Stimulated activated CD8-positive, alpha-beta memory T cell treated with anti-CD3 and anti-CD28 coated beads, Interleukin-7, amount 100 ng/mL, for 48 hours (primary cell): ENCODE data around the gene IMPDH1.

Source experiments
- DNase-seq, 2 donors: peaks; one replicate each; pipeline ENCODE4 v3.0.0-alpha.2; 2020; ENCODE audit warnings: low read depth in 1 of 2; ENCODE audit errors: extremely low read depth in 1 of 2

Gene IMPDH1

DNA sequence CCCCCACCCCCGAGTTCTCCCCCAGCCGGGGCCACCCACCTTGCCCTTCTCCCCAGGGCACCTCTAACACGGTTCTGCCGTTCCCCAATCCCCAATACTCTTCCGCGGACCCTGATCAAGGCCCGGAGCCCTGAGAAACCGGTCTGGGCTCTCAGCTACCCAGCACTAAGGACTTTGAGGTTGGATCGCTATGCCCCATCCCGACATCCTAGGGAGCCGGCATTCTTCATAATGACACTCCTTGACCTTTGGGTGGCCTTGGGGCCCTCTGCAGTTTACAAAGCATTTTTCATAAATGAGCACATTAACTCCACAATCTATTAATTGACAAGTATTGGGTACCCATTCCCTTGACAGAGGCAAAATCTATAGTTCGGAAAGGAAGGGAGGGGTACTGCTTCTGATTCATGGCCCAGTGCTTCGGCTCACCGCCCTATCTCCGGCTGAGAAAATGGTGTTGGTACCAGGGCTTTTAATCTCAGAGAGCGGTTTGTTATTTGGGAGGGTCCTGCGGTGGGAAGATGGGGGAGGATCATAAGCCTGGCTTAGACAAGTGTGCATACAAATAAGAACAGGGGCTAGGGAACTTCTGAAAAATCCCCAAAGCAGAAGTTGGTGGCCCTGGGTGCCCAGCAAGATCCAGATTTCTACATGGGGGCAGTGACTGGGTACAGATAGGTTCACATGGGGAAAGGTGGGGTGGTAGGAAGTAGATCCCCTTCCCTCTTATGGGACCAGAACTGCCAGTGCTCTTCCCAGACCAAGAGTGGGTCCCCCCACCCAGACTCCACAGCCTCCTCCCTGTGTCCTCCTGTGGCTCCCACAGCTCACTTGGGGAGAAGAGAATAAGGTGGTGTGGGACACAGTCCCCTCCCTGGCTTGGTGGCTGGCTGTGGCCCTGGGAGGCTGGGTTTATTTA lies 3.2 kb downstream of the IMPDH1 start:
- DNase-seq, result no peak

DNA sequence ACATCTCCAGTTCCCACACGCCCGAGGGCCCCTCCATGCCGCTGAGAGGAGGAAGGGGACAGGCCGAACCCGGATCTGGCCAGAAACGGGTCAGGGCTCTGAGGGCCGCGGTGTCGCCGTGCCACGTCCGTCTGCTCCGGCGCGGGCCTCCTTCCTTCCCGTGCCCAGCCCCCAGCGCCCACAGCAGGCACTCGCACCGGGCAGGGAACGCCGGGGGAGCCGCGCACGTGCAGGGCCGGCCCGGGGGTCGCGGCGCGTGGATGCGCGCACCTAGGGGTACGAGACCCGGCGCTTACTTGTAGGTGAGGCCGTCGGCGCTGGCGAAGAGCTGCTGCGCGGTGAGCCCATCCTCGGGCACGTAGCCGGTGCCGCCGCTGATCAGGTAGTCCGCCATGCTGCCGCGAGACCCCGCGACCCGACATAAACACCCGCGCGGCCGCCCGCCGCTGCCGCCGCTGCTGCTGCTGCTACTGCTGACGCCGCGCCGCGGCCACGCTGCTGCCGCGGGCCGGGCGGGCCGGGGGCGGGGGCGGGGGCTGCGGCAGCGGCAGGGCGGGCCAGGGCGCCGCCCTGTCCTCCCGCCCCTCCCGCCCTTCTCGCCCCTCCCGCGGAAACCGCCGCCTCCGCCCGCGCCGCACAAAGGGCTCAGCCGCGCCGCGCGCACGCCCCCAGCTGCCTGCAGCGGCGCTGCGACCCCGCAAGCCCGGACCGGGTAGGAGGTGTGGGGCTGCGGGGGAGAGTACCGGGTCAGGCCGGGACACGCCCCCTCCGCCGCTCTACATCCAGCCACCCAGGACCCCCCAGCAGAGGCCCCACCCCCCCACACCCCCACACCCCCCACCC lies 4.1 kb downstream of the IMPDH1 start:
- peak; percentile 26 to 36 for DNase-seq

DNA sequence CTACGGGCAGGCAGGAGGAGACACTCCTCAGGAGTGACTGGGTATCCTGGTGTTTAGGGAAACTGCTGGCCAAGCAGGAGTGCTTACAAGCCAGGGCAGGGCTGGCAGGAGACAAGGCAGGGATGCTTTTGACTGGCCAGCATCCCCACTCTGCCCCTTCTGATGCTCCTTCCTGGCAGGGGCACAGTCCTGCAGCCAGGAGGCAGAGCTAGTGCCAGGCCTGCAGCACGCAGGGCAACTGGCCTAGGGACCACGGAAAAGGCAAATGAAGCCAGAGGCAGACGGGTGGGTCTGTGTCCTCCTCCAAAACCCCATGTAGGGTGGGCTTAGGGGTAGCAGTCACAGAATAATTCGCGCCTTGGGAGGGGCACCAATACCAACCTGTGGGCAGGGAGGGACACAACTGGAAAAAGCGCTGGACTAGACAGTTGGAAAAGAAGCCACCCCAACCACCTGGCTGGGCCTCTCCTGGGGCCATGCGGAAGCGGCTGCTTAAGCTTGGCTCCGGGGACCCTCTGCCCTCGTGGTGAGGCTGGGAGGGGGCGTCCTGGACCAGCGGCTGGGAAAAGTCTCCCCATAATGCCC lies 4.8 kb downstream of the IMPDH1 start:
- no peak for DNase-seq

DNA sequence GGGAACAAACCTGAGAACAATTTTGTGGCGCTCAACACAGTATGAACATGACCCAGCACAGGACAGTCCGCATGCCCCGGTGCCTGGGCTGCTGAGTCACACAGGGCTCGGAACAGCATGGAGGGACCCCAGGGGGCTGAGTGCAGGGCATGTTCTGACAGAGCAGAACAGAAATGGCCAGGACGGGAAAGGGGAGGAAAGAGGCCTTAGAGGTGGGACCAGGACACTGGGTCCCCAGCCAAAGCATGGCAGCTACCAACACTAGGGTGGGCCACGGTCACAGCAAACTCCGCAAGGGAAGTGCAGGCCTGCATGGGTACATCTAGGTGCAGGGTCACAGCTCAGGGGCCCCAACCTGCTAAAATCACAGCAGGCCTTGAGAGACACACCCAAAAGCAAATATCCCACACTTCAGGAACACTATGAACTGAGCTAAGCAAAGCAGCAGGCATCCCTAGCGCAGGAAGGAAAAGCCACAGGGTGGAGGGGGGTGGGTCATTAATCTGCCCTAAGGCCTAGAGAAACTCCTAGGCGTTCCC lies 5.6 kb downstream of the IMPDH1 start:
- no peak for DNase-seq

DNA sequence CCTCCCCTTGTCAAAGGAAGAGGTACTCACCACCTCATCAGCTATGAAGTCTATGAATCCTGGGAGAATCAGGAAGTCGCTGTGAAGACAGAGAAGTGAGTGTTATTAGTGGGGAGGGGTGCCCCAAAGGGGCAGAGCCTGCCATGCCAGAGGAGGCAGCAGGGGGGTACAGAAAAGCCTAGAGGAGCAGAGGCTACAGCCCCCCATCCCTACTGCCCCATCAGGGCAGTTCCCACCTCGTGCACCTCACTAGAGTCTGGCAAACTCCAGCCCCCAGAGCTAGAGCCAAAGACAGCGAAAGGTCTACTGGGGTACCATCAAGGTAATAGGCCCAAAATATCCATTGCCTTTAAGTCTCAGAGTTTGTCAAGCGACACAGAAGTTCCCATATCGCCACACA lies 6.1 kb downstream of the IMPDH1 start:
- DNase-seq, result no peak

DNA sequence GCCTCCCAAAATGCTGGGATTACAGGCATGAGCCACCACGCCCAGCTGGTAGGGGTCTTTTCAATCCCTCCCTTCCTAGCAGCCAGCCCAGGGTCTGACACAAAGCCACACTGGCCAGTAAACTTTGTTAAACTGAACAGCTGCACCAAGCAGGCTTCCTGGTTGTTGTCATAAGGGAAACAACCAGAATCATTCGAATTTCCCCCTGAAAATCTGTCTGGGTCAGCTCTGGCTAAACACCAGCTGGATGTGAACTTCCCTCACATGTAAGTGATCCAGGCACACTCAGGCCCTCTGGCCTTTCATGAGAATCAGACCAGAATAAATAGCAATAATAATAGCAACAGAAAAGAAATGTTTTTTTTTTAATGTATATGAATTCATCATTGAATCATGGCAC lies 7.4 kb downstream of the IMPDH1 start:
- DNase-seq, result no peak

DNA sequence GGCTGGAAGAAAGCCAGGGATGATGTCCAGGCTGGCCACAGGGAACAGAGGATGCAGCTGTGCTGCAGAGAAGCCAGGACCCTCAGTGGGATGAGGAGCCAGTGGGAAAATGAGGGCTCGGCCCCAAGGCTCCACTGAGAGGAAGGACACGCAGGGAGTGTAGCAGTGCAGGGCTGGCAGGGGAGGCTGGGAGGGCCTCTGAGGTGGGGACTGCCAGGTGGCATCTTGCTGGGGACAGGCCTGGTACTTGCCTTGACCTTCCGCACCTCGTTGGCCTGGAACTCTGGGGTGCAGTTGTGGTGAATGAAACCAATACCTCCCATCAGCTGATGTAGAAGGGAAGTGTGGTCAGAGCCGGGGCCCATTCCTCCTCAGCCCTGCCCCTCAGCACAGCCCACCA lies 9.2 kb downstream of the IMPDH1 start:
- no peak for DNase-seq

DNA sequence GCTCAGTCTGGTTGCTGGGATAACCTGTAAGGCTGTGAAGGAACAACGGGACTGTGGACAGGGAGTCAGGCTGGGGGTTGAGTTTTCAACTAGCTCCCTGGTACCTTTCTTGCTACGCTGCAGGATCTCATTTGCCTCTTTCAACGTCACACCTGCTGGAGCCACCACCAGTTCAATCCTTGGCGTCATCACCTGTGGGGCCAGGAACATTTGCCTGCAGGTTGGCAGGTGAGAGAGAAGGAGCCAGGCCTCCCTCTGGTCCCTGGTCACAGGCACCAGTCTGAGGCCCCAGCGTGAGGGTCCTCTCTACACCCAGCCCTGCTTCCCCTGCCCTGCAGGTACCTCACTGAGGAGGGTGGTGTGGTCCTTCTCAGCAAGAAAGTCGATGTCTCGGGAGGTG lies 9.8 kb downstream of the IMPDH1 start:
- no peak for DNase-seq

DNA sequence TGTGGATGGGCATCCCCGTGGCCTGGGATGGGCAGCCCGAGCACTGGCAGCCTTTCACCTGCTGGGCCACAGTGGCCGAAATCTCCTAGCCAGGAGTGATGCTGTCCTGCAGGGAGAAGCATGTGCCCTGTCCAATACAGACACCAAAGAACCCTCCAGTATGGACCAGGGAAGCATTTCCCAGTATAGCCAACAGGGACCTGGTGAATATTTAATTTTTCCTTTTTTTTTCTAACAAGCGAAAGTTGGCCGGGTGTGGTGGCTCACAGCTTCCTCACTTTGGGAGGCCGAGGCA lies 11.0 kb downstream of the IMPDH1 start:
- no peak for DNase-seq

DNA sequence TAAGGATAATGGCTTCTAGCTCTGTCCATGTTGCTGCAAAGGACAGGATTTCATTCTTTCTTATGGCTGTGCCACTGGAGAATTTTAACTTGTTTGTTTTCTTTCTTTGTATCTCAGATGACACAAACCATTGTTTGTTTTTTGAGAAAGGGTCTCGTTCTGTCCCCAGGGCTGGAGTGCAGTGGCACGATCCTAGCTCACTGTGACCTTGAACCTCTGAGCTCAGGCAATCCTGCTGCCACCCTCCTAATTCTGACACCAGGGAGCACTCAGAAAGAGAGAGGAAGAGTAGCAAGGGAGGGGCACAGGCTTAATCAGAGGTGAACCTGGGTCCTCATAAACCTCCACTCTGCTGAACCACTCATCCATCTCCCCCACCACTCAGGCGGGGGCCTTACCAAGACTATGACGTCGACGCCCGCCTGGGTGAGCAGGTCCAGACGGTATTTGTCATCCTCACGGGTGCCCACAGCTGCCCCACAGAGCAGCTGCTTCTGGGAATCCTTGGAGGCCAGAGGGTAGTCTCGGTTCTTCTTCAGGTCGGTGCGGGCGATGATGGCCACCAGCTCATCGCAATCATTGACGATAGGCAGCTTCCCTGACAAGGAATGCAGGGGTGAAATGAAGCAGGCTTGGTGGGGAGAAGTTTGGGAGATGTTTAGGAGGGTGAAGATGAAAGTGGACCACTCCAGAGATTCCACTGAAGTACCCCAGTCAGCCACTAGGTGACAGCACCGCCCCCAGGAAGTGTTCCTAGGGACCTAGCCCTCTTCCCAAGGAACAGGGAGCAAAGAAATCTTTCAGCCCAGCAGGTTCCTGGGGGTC lies 11.6 kb downstream of the IMPDH1 start:
- DNase-seq, result no peak

DNA sequence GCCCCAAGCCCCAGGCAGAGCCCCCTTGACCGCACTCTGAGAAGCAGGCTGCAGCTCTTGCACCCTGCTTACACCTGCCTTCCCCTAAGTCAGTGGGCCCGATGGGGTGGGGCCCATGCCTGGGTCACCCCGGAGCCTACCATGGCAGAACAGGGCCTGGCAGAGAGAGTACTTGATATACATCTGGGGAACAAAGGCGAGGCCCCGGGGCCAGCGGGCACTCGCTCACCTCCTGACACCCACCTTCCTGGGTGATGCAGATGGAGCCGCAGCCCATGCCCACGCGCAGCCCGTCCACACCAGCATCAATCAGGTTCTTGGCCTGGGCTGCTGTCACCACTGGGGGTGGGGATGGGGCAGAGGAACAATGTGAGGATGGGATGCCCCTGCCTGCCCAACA lies 13.4 kb downstream of the IMPDH1 start:
- no peak for DNase-seq

DNA sequence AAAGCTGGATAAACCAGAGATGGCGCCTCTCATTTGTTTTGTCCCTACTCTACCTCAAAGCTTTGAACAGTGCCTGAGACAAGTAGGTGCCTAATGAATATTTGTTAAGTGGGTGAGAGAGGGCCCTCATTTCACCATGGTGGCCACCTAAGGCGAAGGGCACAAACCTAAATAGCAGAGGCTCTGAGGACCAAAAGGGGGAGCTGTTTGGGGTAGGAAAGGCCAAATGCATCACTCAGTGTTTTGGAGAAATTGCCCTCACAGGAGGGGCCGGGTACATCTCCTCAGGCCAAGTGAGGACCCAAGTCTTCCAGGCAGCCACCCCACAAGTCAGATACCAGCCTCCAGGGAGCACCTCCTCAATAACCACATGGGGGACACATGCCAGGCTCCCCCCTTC lies 14.0 kb downstream of the IMPDH1 start:
- no peak for DNase-seq

DNA sequence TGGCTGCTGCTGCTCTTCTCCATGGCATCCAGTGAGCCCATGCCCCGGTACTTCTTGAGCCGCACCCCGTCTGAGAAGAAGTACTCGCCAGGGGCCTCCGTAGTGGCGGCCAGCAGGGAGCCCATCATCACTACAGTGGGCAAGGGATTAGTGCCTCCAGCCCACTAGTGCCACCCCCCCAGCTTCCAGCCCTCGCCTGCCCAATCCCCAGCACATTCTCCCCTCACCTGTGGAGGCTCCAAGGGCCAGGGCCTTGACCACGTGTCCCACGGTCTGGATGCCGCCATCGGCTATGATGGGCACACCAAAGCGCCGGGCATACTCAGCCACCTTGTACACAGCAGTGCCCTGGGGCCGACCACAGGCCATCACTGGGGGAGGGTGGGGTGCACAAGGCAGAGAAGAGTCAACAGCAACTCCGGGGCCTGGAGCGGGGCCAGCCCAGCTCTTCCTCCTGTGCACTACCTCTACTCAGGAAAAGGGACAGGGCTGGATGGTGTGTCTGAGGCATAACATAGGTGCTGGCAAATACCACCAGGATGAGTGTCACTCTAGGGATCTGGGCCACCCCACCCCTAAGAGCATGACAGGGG lies 14.8 kb downstream of the IMPDH1 start:
- no peak for DNase-seq

DNA sequence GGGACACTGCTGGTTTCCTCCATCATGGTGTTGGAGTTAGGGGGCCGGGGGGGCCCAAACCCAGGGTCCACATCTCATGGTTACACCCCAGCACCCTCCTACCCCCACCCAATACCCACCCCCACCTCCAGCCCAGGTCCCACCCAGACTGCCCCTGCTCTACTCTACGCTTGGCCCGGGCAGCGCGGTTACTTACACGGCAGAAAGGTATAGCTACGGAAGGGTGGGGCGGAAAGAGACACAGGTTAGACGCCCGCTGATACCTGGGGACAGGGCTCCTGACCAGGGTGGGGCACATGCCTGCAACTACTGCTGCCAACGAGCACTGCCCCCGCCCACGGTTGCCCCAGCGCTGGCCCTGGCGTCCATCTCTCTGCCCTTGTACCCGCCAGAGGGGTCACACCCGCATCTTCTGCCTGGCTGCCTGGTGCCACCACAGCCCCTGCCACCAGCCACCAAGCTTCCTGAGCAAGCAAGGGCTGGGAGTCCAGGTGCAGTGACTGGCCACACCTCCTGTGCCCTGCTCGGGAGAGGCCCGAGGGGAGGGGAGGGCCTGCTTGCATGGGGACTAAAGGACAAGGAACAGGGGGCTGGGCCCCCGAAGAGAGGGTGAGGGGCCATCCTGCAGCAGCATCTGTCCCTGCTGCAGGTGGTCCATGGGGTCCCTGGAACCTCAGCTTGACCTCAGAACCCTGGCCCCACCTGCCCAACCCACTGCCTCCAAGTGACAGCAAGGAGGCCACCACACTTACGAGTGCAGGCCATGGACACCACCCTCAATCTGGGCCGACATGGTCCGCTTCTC lies 16.1 kb downstream of the IMPDH1 start:
- no peak for DNase-seq

DNA sequence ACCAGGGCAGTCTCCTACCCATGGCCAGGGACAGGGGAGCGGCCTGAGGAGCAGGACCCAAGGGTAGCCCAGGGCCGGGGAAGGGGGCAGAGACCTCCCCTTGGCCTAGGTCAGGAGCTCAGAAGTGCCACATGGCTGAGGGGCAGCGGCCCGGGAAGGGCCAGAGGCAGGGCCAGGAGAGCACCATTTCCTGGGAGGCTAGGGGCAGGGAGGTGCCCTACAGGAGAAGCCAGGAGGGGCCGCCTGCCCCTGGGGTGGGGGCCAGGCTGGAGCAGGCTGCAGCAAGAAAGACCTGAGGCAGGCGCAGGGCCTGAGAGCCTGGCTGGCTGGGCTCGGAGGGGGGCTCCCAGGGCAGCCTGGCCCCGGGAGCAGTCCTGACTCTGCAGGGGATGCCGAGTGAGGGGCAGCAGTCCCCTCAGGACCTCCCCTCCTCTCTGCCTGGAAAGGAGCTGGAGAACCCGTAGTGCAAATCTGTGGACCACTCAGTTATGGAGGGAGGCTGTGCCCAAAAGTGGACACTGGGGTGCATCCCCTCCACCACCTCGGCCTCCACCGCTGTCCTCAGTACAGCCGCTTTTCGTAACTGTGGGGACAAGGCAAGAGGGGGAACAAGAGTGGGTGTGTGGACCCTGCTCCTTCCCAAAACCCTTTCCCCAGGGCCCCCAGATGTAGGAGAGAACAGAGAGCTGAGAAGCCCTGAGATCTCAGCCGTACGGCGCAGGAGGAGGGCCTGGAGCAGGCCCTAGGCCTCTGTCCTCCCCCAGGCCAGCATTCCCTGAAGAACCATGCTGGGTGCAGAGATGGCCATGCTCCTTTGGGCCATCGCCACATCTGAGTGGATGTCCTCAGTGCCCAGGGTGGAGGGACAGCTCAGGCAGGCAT lies 17.1 kb downstream of the IMPDH1 start:
- no peak for DNase-seq

DNA sequence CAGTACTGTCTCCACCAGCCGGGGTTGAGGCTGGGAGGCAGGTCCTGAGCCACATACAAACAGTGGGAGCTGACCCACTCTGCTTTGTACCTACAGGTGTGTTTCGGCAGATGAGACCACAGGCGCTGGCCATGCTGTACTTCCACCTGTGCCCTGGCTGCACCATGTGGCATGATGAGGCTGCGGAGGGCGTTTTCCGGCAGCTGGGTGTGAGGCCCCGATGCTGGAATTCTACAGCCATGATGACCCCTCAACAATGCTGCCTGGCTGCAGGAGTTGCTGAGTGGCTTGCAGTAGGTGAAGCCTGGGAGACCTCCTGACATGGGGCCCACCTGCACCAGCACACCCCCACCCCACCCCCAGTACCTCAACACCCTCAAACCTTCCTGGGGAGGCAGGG lies 18.0 kb downstream of the IMPDH1 start:
- DNase-seq, result no peak

DNA sequence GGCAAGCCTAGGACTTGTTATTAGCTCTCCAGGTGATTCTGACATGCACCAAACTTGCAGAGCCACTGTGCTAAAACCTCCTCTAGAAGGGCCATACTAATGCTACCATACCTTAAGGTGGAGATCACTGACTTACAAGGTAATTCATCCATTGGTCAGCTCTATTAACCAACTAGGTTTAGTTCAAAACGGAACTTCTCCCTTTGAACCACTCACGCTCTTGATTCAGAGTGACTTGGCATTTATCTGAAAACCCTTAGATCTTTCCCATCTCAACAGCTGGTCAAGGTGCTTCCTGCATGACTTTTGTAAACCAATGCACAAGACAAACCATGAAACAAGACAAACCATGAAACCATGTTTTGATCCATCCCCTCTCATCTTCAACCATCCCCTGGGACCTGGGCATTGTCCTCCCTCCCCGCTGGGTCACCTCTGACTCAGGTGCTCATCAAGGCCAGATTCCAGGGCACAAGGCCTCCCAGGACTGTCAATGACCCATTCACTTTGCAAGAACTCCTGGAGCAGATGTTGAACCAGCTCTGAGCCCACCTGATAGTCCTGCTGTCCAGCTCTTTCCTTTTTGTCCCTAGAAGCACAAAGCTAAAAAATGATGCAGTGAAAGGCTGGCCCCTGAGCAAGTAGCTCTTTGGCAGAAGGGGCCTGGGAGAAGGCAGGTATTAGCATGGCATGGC lies 18.8 kb downstream of the IMPDH1 start:
- DNase-seq, result no peak
